ENCODE data around the gene AKT1S1.

Gene AKT1S1

DNA sequence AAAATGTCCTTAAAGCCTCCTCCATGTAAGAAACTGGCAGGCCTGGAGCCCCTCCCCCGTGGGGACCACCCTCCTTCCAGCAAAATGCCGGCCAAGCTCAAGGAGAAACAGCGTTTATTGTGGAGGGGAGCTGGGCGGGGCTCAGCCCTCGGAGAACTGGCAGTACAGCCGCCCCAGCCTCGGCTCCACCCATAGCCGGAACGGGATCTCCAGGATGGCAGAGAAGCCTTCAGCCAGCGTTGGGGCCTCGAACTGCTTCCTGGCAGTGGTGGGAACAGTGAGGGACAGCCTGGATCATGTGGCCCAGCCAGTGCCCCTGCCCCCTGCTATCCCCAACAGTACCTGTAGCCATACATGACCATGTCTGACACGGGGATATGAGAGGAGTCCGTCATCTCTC, 16.0 kb downstream of the AKT1S1 start:
- TF ChIP-seq FOXP2 (optimal IDR thresholded peaks at IDR 0.05; ENCODE audit: borderline replicate concordance, extremely low read depth, extremely low read length, insufficient read depth) (no peak), TAF1 (IDR thresholded peaks at IDR 0.05; ENCODE audit: borderline replicate concordance, insufficient read depth, low read length) (no peak), POLR2AphosphoS5 (IDR thresholded peaks at IDR 0.05; ENCODE audit: low read depth, low read length) (peak; percentile 9; the same call in 1 of the 2 replicates), REST (IDR thresholded peaks at IDR 0.05; ENCODE audit: insufficient read depth in 1 of 2, low read depth in 2 of 2, low read length in 2 of 2) (no peak), SIN3A (IDR thresholded peaks at IDR 0.05; ENCODE audit: borderline replicate concordance, insufficient read depth, low read length) (no peak)

DNA sequence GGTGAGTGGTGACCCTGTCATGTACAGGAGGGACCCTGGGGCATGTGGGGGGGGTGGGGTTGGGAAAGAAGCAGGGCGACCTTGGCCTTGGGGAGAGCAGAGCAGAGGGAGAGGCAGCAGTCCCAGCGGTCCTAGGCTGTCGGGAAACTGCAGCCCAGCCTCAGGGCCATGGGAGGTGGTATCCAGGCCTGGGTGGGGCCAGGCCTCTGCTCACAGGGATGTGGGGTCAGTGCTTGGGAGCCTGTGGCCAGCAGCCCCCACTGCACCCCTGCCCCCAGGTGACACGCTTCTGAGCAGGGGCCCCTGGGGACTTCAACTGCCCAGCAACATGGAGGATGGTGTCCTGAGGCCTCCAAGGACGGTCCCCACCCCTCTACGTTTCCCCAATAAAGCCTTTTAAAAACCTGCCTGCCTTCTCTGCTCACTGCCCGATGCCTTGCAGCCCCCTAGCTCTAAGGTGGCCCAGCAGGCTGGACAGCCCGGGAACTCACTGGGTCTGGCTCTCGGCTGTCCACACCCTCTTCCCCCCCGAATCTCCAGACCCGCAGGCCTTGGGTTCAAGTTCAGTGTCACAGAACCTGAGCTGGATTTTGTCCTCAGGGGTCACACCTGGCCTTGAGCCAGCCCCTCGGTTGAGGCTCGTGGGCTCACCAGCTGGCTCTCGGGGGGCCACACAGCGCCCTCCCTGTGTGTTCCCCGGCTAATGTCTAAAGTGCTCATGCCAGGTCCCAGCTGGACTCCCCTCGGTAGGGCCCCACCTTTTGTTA, 16.6 kb downstream of the AKT1S1 start:
- TF ChIP-seq TAF1 (IDR thresholded peaks at IDR 0.05; ENCODE audit: borderline replicate concordance, insufficient read depth, low read length) (no peak), POLR2AphosphoS5 (IDR thresholded peaks at IDR 0.05; ENCODE audit: low read depth, low read length) (peak; percentile 19; the same call in 1 of the 2 replicates)

DNA sequence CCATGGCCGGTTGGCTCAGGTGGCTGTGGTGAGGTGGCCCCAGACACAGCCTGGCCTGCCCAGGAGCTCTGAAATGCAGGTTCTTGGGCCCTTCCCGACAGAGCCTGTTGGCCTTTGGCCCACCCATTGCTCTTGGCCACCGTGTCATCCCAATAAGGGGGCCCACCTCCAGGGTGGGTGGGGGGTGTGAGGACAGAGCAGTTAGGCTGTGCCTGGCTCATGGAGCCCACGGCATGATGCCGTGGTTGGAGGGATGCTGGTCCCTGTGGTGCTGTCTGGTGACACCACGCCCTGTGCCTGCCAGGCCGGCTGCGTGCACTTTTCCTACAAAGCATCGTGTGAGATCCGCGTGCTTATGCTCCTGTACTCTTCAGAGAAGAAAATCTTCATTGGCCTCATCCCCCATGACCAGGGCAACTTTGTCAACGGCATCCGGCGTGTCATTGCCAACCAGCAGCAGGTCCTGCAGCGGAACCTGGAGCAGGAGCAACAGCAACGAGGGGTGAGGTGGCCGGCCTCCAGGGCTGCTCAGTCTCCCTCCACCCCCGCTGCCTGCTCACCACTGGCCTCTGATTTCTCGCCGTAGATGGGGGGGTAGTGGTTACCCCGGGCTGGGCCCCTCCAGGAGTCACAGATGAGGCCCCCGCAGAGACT, 17.3 kb downstream of the AKT1S1 start:
- TF ChIP-seq REST (IDR thresholded peaks at IDR 0.05; ENCODE audit: insufficient read depth in 1 of 2, low read depth in 2 of 2, low read length in 2 of 2), result no peak
- TF ChIP-seq TAF1 (IDR thresholded peaks at IDR 0.05; ENCODE audit: borderline replicate concordance, insufficient read depth, low read length), result no peak
- TF ChIP-seq FOXP2 (optimal IDR thresholded peaks at IDR 0.05; ENCODE audit: borderline replicate concordance, extremely low read depth, extremely low read length, insufficient read depth), result no peak
- no peak for TF ChIP-seq POLR2AphosphoS5 (IDR thresholded peaks at IDR 0.05; ENCODE audit: low read depth, low read length)
- TF ChIP-seq SIN3A (IDR thresholded peaks at IDR 0.05; ENCODE audit: borderline replicate concordance, insufficient read depth, low read length), result no peak

DNA sequence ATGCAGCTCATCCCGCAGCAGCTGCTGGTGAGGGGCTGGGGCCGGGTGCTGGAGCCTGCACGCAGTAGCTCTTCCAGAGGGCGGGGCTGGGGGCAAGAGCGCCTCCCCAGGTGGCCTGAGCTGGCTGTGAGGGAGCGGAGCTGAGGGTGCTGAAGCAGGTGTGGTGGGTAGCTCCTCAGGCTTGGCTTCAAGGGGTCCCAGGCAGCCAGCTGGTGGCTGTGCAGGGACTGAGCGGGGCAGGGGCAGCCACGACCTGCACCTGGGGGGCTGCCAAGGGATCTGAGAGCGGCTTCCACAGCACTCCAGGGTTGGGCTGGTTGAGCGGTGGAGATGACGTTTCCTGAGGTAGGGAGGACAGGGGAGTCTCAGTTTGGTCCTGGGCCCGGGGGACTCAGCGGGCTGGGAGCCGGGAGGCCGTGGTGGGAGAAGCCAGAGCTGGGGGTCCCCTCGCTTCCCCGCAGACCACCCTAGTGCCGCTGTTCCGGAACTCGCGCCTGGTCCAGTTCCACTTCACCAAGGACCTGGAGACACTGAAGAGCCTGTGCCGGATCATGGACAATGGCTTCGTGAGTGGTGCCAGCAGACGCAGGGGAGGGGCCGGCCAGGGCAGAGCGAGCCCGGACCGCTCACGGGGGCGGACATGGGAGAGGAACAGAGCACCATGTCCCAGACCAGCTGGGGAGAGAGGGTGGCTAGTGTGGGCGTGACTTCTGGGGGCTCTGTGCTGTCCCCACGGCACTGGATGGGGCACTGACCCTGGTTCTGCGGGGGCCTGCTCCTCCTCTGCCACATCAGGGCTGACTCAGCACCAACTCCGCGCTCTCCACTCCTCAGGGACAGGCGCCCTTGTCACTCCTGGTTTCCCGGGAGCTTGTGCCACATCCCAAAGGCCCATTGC, 18.8 kb downstream of the AKT1S1 start:
- TF ChIP-seq POLR2AphosphoS5 (IDR thresholded peaks at IDR 0.05; ENCODE audit: low read depth, low read length) (peak; percentile 46; the same call in 1 of the 2 replicates), REST (IDR thresholded peaks at IDR 0.05; ENCODE audit: insufficient read depth in 1 of 2, low read depth in 2 of 2, low read length in 2 of 2) (no peak)

DNA sequence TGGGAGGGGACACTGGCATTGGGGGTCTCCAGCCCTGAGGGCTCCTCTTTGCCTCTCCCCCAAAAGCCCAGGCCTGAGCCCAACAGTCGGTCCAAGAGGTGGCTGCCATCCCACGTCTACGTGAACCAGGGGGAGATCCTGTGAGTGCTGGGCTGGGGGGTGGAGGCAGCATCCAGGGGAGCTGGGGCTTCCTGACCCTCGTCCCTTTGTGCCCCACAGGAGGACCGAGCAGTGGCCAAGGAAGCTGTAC, 19.4 kb downstream of the AKT1S1 start:
- no peak for TF ChIP-seq REST (IDR thresholded peaks at IDR 0.05; ENCODE audit: insufficient read depth in 1 of 2, low read depth in 2 of 2, low read length in 2 of 2)
- TF ChIP-seq POLR2AphosphoS5 (IDR thresholded peaks at IDR 0.05; ENCODE audit: low read depth, low read length), result no peak; the same call in 1 of the 2 replicates
- TF ChIP-seq TAF1 (IDR thresholded peaks at IDR 0.05; ENCODE audit: borderline replicate concordance, insufficient read depth, low read length), result no peak
- no peak for TF ChIP-seq SIN3A (IDR thresholded peaks at IDR 0.05; ENCODE audit: borderline replicate concordance, insufficient read depth, low read length)
- TF ChIP-seq FOXP2 (optimal IDR thresholded peaks at IDR 0.05; ENCODE audit: borderline replicate concordance, extremely low read depth, extremely low read length, insufficient read depth), result no peak

All from PFSK-1 (cell line).